Thyroid gland (tissue), 4 donors: ENCODE measurements around the gene CLDN4. TPM values are rescaled to one million over a fixed set of nuclear protein-coding genes. Genes with fewer than 3 reads are reported as not detected.
"Not testable (repeated sequence)": the region's sequence is repeated elsewhere in the genome, so short reads cannot be mapped to it uniquely, and the experiment has no call there.

Experiments used
- DNase-seq, 2 donors: peaks; one replicate each; pipeline ENCODE4 v3.0.0-alpha.2; 2019
- H3K27ac ChIP-seq, 3 donors: fragments of 200-600 bp; sonication (generic); 1 replicate in 2 of 3; 2 replicates in 1 of 3; pipeline ENCODE4 v1.5.1; 2016 to 2019; ENCODE audit warnings: mild to moderate bottlenecking in 1 of 3, moderate library complexity in 1 of 3
- H3K27me3 ChIP-seq: fragments of 200-600 bp; sonication (generic); one replicate; pipeline ENCODE4 v1.5.1; 2019
- H3K36me3 ChIP-seq, 2 donors: fragments of 200-600 bp; sonication (generic); one replicate each; pipeline ENCODE4 v1.5.1; 2016 to 2019
- H3K4me1 ChIP-seq, 2 donors: fragments of 200-600 bp; sonication (generic); one replicate each; pipeline ENCODE4 v1.5.1; 2017 to 2019
- H3K4me3 ChIP-seq, 3 donors: fragments of 200-600 bp; sonication (generic); replicated peaks in 1 of 3; 1 replicate in 2 of 3; 2 replicates in 1 of 3; pipeline ENCODE4 v1.5.1; 2016; ENCODE audit warnings: mild to moderate bottlenecking in 1 of 3
- H3K9me3 ChIP-seq: fragments of 200-600 bp; sonication (generic); one replicate; pipeline ENCODE4 v1.5.1; 2017
- POLR2A ChIP-seq, 2 donors: fragments of 450-650 bp; IDR thresholded peaks; one replicate each; pipeline ENCODE4 v1.6.1; 2017; ENCODE audit warnings: antibody characterized with exemption in 2 of 2, mild to moderate bottlenecking in 2 of 2, moderate library complexity in 1 of 2
- WGBS, 2 donors: methylation state at CpG; one replicate each; pipeline ENCODE4 v1.1.5; 2017; 5-methylcytosine and 5-hydroxymethylcytosine counted together
- intact Hi-C: fragments of 100-400 bp; cut with DNase I; formaldehyde crosslinking; loops from one replicate; pipeline ENCODE4 v1.15.1; 2023
- total RNA-seq, 4 donors: library from RNA; depleted of rRNA; stranded (reverse); fragments of >200 nt; gene quantifications; one replicate each; pipeline ENCODE4 v1.2.3, GENCODE V29; 2016
- TF ChIP-seq, protein P1 (sequence below), 6 experiments: fragments of 200-600 bp in 3 of 6; fragments of 450-650 bp in 3 of 6; sonication (generic) in 3 of 6; IDR thresholded peaks; one replicate each; pipeline ENCODE4 v1.5.1; 2016 to 2019; ENCODE audit warnings: antibody characterized with exemption in 6 of 6, mild to moderate bottlenecking in 2 of 6, inconsistent platforms in 1 of 6, moderate library complexity in 1 of 6

Gene CLDN4
- total RNA-seq, 4 donors from 2014 or later = 178 to 301 (median 196) TPM

- Histone ChIP-seq H3K27me3 (no peaks in the 10 kb centered on the region), H3K4me3 (no peak overlapping the region), H3K4me1 (peaks cover 0 to 23% of the 10 kb centered on the region in 2 donors), H3K36me3 (no peaks in the 10 kb centered on the region), H3K27ac (no peak overlapping the region), H3K9me3 (no peaks in the 10 kb centered on the region)
- intact Hi-C loops = loop anchor here (2.0 kb wide), 1 partner anchor 43 kb away; no protein-coding TSS in a partner anchor
- WGBS, 2 donors = 15 to 22% methylated on average over 11 of the region's 11 CpGs
- TF ChIP-seq, protein P1, sequence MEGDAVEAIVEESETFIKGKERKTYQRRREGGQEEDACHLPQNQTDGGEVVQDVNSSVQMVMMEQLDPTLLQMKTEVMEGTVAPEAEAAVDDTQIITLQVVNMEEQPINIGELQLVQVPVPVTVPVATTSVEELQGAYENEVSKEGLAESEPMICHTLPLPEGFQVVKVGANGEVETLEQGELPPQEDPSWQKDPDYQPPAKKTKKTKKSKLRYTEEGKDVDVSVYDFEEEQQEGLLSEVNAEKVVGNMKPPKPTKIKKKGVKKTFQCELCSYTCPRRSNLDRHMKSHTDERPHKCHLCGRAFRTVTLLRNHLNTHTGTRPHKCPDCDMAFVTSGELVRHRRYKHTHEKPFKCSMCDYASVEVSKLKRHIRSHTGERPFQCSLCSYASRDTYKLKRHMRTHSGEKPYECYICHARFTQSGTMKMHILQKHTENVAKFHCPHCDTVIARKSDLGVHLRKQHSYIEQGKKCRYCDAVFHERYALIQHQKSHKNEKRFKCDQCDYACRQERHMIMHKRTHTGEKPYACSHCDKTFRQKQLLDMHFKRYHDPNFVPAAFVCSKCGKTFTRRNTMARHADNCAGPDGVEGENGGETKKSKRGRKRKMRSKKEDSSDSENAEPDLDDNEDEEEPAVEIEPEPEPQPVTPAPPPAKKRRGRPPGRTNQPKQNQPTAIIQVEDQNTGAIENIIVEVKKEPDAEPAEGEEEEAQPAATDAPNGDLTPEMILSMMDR (IDR thresholded peaks at IDR 0.05) = peak; percentile 56 to 87 (median 79)
- no peak for TF ChIP-seq POLR2A (IDR thresholded peaks at IDR 0.05)
- DNase-seq = peak; percentile 72 to 82
These were observed 19.0 kb upstream of the CLDN4 start for GRCh38 chr7:73811760-73812168.

- 85 to 94% methylated on average over 3 of the region's 3 CpGs for WGBS, 2 donors
- no peak for DNase-seq
- H3K27ac ChIP-seq = no peak overlapping the region
- TF ChIP-seq POLR2A (IDR thresholded peaks at IDR 0.05) = no peak
- TF ChIP-seq, protein P1 (IDR thresholded peaks at IDR 0.05) = no peak
- H3K4me1 ChIP-seq = peaks cover 3 to 26% of the 10 kb centered on the region in 2 donors
- intact Hi-C loops = no loop called here
- no peaks in the 10 kb centered on the region for H3K36me3 ChIP-seq
- no peak overlapping the region for H3K4me3 ChIP-seq
- H3K9me3 ChIP-seq = no peaks in the 10 kb centered on the region
- H3K27me3 ChIP-seq = no peaks in the 10 kb centered on the region
These were observed 17.8 kb upstream of the CLDN4 start for GRCh38 chr7:73812996-73813395.

DNA sequence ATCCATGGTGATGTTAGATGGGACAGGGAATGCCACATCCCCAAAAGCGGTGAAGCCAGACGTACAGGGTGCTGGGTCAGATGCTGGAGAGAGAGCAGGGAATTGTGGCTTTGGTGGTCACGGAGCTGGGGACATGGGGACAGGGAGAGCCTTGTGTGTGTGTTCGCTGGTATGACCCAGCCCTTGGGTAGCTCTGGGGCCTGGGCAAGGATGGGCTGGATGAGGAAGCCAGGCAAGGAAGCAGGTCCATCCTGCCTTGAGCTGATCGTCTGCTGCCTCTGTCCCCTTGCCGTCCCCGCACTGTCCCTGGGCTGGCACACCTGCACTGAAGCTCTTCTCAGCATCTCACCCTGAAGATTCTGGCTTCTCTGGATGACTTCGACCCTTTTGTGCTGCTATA, 15.4 kb upstream of the CLDN4 start:
- no peak for DNase-seq
- H3K27ac ChIP-seq = no peak overlapping the region
- intact Hi-C loops = no loop called here
- H3K4me1 ChIP-seq = peaks cover 7 to 22% of the 10 kb centered on the region in 2 donors
- H3K9me3 ChIP-seq = no peaks in the 10 kb centered on the region
- no peaks in the 10 kb centered on the region for H3K27me3 ChIP-seq
- no peak overlapping the region for H3K4me3 ChIP-seq
- 87 to 88% methylated on average over 8 of the region's 8 CpGs for WGBS, 2 donors
- H3K36me3 ChIP-seq = no peaks in the 10 kb centered on the region
- no peak for TF ChIP-seq POLR2A (IDR thresholded peaks at IDR 0.05)
- TF ChIP-seq, protein P1 (IDR thresholded peaks at IDR 0.05) = no peak

- no peak overlapping the region for H3K27ac ChIP-seq
- peaks cover 10 to 30% of the 10 kb centered on the region in 2 donors for H3K4me1 ChIP-seq
- H3K36me3 ChIP-seq = no peaks in the 10 kb centered on the region
- intact Hi-C loops = no loop called here
- H3K9me3 ChIP-seq = no peaks in the 10 kb centered on the region
- H3K4me3 ChIP-seq = no peak overlapping the region
- TF ChIP-seq POLR2A (IDR thresholded peaks at IDR 0.05) = no peak
- TF ChIP-seq, protein P1 (IDR thresholded peaks at IDR 0.05) = no peak
- DNase-seq = no peak
- H3K27me3 ChIP-seq = no peaks in the 10 kb centered on the region
- WGBS, 2 donors = 90 to 96% methylated on average over 6 of the region's 6 CpGs
These were observed 13.7 kb upstream of the CLDN4 start for GRCh38 chr7:73817121-73817520.

DNA sequence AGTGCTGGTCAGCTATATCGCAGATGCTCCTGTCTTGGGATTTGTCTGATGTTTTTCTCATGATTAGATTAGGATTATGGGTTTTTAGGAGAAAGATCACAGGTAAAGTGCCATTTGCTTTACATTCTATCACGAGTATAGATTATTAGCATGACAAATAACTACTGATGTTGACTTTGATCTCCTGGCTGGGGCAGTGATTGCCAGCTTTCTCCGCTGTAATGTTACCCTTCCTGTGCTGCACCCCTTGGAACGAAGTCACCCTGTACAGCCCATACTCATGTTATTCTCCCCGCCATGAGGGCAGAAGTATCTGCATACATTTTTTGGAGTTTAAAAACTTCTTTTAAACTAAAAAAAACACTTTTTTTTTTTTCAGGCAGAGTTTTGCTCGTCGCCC, 10.8 kb upstream of the CLDN4 start:
- intact Hi-C loops = no loop called here
- Histone ChIP-seq H3K36me3 (no peaks in the 10 kb centered on the region), H3K27me3 (no peaks in the 10 kb centered on the region), H3K4me3 (no peak overlapping the region), H3K4me1 (peaks cover 37 to 51% of the 10 kb centered on the region in 2 donors), H3K27ac (no peak overlapping the region), H3K9me3 (no peaks in the 10 kb centered on the region)
- no peak for DNase-seq
- WGBS, 2 donors = 90 to 96% methylated on average over 7 of the region's 7 CpGs
- no peak for TF ChIP-seq POLR2A (IDR thresholded peaks at IDR 0.05)
- TF ChIP-seq, protein P1 (IDR thresholded peaks at IDR 0.05) = no peak

- H3K36me3 ChIP-seq, H3K27me3 ChIP-seq, intact Hi-C loops, H3K9me3 ChIP-seq, H3K4me3 ChIP-seq: not testable (repeated sequence)
- WGBS, 2 donors = 73 to 75% methylated on average over 13 to 14 of the region's 14 CpGs
- DNase-seq = peak; percentile 37 to 57
- Histone ChIP-seq H3K27ac (peak overlapping the region; percentile 88 to 98 (median 90)), H3K4me1 (peaks cover 53 to 62% of the 10 kb centered on the region in 2 donors)
These were observed 9.1 kb upstream of the CLDN4 start for GRCh38 chr7:73821597-73822285.
